OCI-LY7 (cell line): Measurements from ENCODE around the gene SH2D3A. TPM values are rescaled to one million over a fixed set of nuclear protein-coding genes. Genes with fewer than 3 reads are reported as not detected.

ENCODE experiments used
- BruUV-seq: library from RNA; stranded (reverse); fragments of 400-500 nt; replicated peaks from 2 replicates; lab custom pipeline; 2021; lab: Mats Ljungman, UMichigan
- CTCF ChIA-PET: fragments of 300-600 bp; sonication (Branson Sonifier 250); formaldehyde crosslinking; loops from one replicate; lab custom pipeline; 2022; ENCODE audit warnings: antibody characterized with exemption; ENCODE audit not compliant: unreplicated experiment; lab: Charles Lee
- POLR2A ChIA-PET: fragments of 300-600 bp; sonication (Branson Sonifier 250); formaldehyde crosslinking; loops from one replicate; lab custom pipeline; 2022; ENCODE audit warnings: antibody characterized with exemption; lab: Charles Lee
- DNase-seq: peaks from one replicate; pipeline ENCODE4 v3.0.0-alpha.2; 2015; ENCODE audit warnings: low spot score
- H2AFZ ChIP-seq: fragments of 200-600 bp; sonication (generic), shearing (Covaris generic); 2 replicates; pipeline ENCODE4 v1.6.1; 2014; ENCODE audit warnings: mild to moderate bottlenecking, antibody characterized with exemption, low read length, moderate library complexity
- H3K27ac ChIP-seq: fragments of 200-600 bp; sonication (generic); 2 replicates; pipeline ENCODE4 v1.5.1; 2014; ENCODE audit warnings: mixed run types, low read depth, mild to moderate bottlenecking, moderate library complexity, low read length, inconsistent platforms; ENCODE audit not compliant: poor library complexity, severe bottlenecking
- H3K36me3 ChIP-seq: fragments of 200-600 bp; sonication (generic); 2 replicates; pipeline ENCODE4 v1.6.1; 2014; ENCODE audit warnings: mild to moderate bottlenecking, antibody characterized with exemption, low read length, moderate library complexity, mixed read lengths; ENCODE audit not compliant: insufficient read depth
- H3K4me1 ChIP-seq: fragments of 200-600 bp; sonication (generic); 2 replicates; pipeline ENCODE4 v1.5.1; 2014; ENCODE audit warnings: mild to moderate bottlenecking, low read length; ENCODE audit not compliant: insufficient read depth, poor library complexity, severe bottlenecking
- H3K4me2 ChIP-seq: fragments of 200-600 bp; sonication (generic); 2 replicates; pipeline ENCODE4 v1.6.1; 2014; ENCODE audit warnings: mild to moderate bottlenecking, low read length
- H3K4me3 ChIP-seq: fragments of 200-600 bp; sonication (generic); 2 replicates; pipeline ENCODE4 v1.5.1; 2014; ENCODE audit warnings: mild to moderate bottlenecking, low read depth, low read length; ENCODE audit not compliant: poor library complexity, severe bottlenecking
- H3K79me2 ChIP-seq: fragments of 200-600 bp; sonication (generic); 2 replicates; pipeline ENCODE4 v1.6.1; 2016; ENCODE audit warnings: low read depth, mild to moderate bottlenecking, low read length, moderate library complexity, mixed read lengths; ENCODE audit not compliant: insufficient read depth
- H3K9me2 ChIP-seq: fragments of 200-600 bp; sonication (generic); 2 replicates; pipeline ENCODE4 v1.6.1; 2016; ENCODE audit warnings: mild to moderate bottlenecking, low read length, mixed read lengths; ENCODE audit not compliant: insufficient read depth
- H3K9me3 ChIP-seq: fragments of 200-600 bp; sonication (generic); 2 replicates; pipeline ENCODE4 v1.6.1; 2014; ENCODE audit warnings: mild to moderate bottlenecking, mixed run types, low read length, mixed read lengths
- H4K20me1 ChIP-seq: fragments of 200-600 bp; sonication (generic); 2 replicates; pipeline ENCODE4 v1.6.1; 2014; ENCODE audit warnings: mild to moderate bottlenecking, antibody characterized with exemption, low read length, moderate library complexity, mixed read lengths; ENCODE audit not compliant: insufficient read depth
- CTCF ChIP-seq: fragments of 200-600 bp; sonication (generic); conservative IDR thresholded peaks from 2 replicates; pipeline ENCODE4 v1.5.1; 2014; ENCODE audit warnings: mild to moderate bottlenecking, antibody characterized with exemption, low read length, moderate library complexity, mixed read lengths
- EZH2phosphoT487 ChIP-seq: fragments of 200-600 bp; sonication (generic); IDR thresholded peaks from 2 replicates; pipeline ENCODE4 v1.6.1; 2018; ENCODE audit warnings: low read depth, borderline replicate concordance, mild to moderate bottlenecking, mixed run types, antibody characterized with exemption, low read length, moderate library complexity, mixed read lengths
- intact Hi-C: fragments of 100-400 bp; cut with micrococcal nuclease; formaldehyde crosslinking; loops from one replicate; pipeline ENCODE4 v1.10.0; 2022; ENCODE audit not compliant: unreplicated experiment
- total RNA-seq, 2 experiments: library from RNA; depleted of rRNA in 1 of 2; stranded (reverse); fragments of >200 nt in 1 of 2; shearing (Covaris generic) in 1 of 2; gene quantifications; 2 replicates each; pipeline ENCODE4 v1.2.3, GENCODE V29; 2014 to 2022

The SH2D3A gene
- total RNA-seq, 2 experiments from 2014 or later: 7.8 to 13.3 TPM

- BruUV-seq: no TSS peak
- Histone ChIP-seq H3K79me2 (no peaks in the 10 kb centered on the region), H4K20me1 (no peaks in the 10 kb centered on the region), H3K27ac (no peak overlapping the region), H3K4me2 (no peak overlapping the region), H3K9me3 (no peaks in the 10 kb centered on the region), H3K4me1 (peaks cover 29% of the 10 kb centered on the region), H2AFZ (no peak overlapping the region), H3K36me3 (peaks cover 21% of the 10 kb centered on the region), H3K9me2 (no peaks in the 10 kb centered on the region), H3K4me3 (no peak overlapping the region)
- no peak for TF ChIP-seq EZH2phosphoT487
- TF ChIP-seq CTCF: no peak
- DNase-seq: no peak
- POLR2A ChIA-PET: interaction anchor here (0.6 kb wide), 1 partner anchor 45 kb away, joined by 3 read pairs; no protein-coding TSS in a partner anchor
- CTCF ChIA-PET: no interaction called here
- intact Hi-C loops: no loop called here
Measured at GRCh38 chr19:6743714-6744380, 23.4 kb downstream of the SH2D3A start.

GRCh38 chr19:6743066-6743465 is 24.2 kb downstream of the SH2D3A start:
- POLR2A ChIA-PET: no interaction called here
- no peak overlapping the region for H2AFZ ChIP-seq
- TF ChIP-seq CTCF: no peak
- no peak for TF ChIP-seq EZH2phosphoT487
- no peak overlapping the region for H3K27ac ChIP-seq
- no peaks in the 10 kb centered on the region for H3K79me2 ChIP-seq
- peaks cover 37% of the 10 kb centered on the region for H3K4me1 ChIP-seq
- no peaks in the 10 kb centered on the region for H3K9me2 ChIP-seq
- CTCF ChIA-PET: interaction anchor here (0.6 kb wide), 1 partner anchor 70 kb away, joined by 3 read pairs; no protein-coding TSS in a partner anchor
- no peaks in the 10 kb centered on the region for H4K20me1 ChIP-seq
- H3K4me2 ChIP-seq: no peak overlapping the region
- H3K36me3 ChIP-seq: peaks cover 18% of the 10 kb centered on the region
- intact Hi-C loops: no loop called here
- no peaks in the 10 kb centered on the region for H3K9me3 ChIP-seq
- H3K4me3 ChIP-seq: no peak overlapping the region
- no TSS peak for BruUV-seq
- no peak for DNase-seq
